Liver (tissue), 9 donors: ENCODE measurements around the gene MSTO1. TPM values are rescaled to one million over a fixed set of nuclear protein-coding genes. Genes with fewer than 3 reads are reported as not detected.
"Not testable (repeated sequence)": the region's sequence is repeated elsewhere in the genome, so short reads cannot be mapped to it uniquely, and the experiment has no call there.

Experiments used
- DNase-seq: peaks from one replicate; pipeline ENCODE4 v3.0.0-alpha.2; 2017; ENCODE audit warnings: low spot score
- H3K27ac ChIP-seq, 2 donors: one replicate each; pipeline ENCODE4 v1.7.0; 2013; ENCODE audit warnings: inconsistent platforms in 2 of 2, low read length in 2 of 2, control low read depth in 1 of 2, low read depth in 1 of 2, mild to moderate bottlenecking in 1 of 2
- H3K27me3 ChIP-seq, 4 donors: one replicate each; pipeline versions ENCODE4 v1.6.1 to v1.7.0; 2013; ENCODE audit warnings: low read length in 3 of 4, inconsistent platforms in 1 of 4, mild to moderate bottlenecking in 1 of 4, moderate library complexity in 1 of 4; ENCODE audit not compliant: control insufficient read depth in 4 of 4, insufficient read depth in 4 of 4
- H3K36me3 ChIP-seq, 4 donors: one replicate each; pipeline versions ENCODE4 v1.6.1 to v1.7.0; 2013; ENCODE audit warnings: low read length in 3 of 4, mild to moderate bottlenecking in 3 of 4, low read depth in 1 of 4, moderate library complexity in 1 of 4; ENCODE audit not compliant: control insufficient read depth in 4 of 4, insufficient read depth in 3 of 4
- H3K4me1 ChIP-seq, 4 donors: one replicate each; pipeline versions ENCODE4 v1.6.1 to v1.7.0; 2013; ENCODE audit warnings: low read length in 3 of 4, mild to moderate bottlenecking in 3 of 4, moderate library complexity in 1 of 4; ENCODE audit not compliant: control insufficient read depth in 4 of 4, insufficient read depth in 4 of 4
- H3K4me3 ChIP-seq, 3 donors: one replicate each; pipeline versions ENCODE4 v1.6.1 to v1.7.0; 2013; ENCODE audit warnings: low read length in 3 of 3, control low read depth in 1 of 3, low read depth in 1 of 3, mild to moderate bottlenecking in 1 of 3
- H3K9ac ChIP-seq, 2 donors: one replicate each; pipeline ENCODE4 v1.7.0; 2013; ENCODE audit warnings: low read length in 2 of 2, mild to moderate bottlenecking in 2 of 2, moderate library complexity in 2 of 2, control low read depth in 1 of 2, low read depth in 1 of 2
- H3K9me3 ChIP-seq, 4 donors: one replicate each; pipeline versions ENCODE4 v1.6.1 to v1.7.0; 2013; ENCODE audit warnings: low read length in 3 of 4; ENCODE audit not compliant: control insufficient read depth in 4 of 4
- ATF3 ChIP-seq: IDR thresholded peaks from 2 replicates; pipeline ENCODE4 v1.6.1; 2016; ENCODE audit warnings: antibody characterized with exemption
- CTCF ChIP-seq: fragments of 150-350 bp; IDR thresholded peaks from 2 replicates; pipeline ENCODE4 v1.5.1; 2017; ENCODE audit warnings: improper control_type of control experiment, low read depth, low read length; ENCODE audit not compliant: missing input control
- FOXA1 ChIP-seq: IDR thresholded peaks from 2 replicates; pipeline ENCODE4 v1.6.1; 2016; ENCODE audit warnings: antibody characterized with exemption
- GABPA ChIP-seq, 2 donors: IDR thresholded peaks in 1 of 2; conservative IDR thresholded peaks in 1 of 2; 2 replicates each; pipeline ENCODE4 v1.6.1; 2016; ENCODE audit warnings: antibody characterized with exemption in 2 of 2, mild to moderate bottlenecking in 1 of 2, moderate library complexity in 1 of 2
- HNF4A ChIP-seq, 2 donors: conservative IDR thresholded peaks; 2 replicates each; pipeline ENCODE4 v1.6.1; 2016; ENCODE audit warnings: antibody characterized with exemption in 2 of 2, mild to moderate bottlenecking in 2 of 2
- HNF4G ChIP-seq: IDR thresholded peaks from 2 replicates; pipeline ENCODE4 v1.6.1; 2016; ENCODE audit warnings: antibody characterized with exemption
- JUND ChIP-seq, 2 donors: IDR thresholded peaks; 2 replicates each; pipeline ENCODE4 v1.6.1; 2016; ENCODE audit warnings: antibody characterized with exemption in 2 of 2
- NR2F2 ChIP-seq: IDR thresholded peaks from 2 replicates; pipeline ENCODE4 v1.6.1; 2016; ENCODE audit warnings: antibody characterized with exemption
- REST ChIP-seq: IDR thresholded peaks from 2 replicates; pipeline ENCODE4 v1.6.1; 2016; ENCODE audit warnings: antibody characterized with exemption, mild to moderate bottlenecking
- RXRA ChIP-seq, 2 donors: IDR thresholded peaks; 2 replicates each; pipeline ENCODE4 v1.6.1; 2017 to 2018; ENCODE audit warnings: antibody characterized with exemption in 2 of 2, mild to moderate bottlenecking in 1 of 2
- SP1 ChIP-seq: IDR thresholded peaks from 2 replicates; pipeline ENCODE4 v1.6.1; 2018; ENCODE audit warnings: antibody characterized with exemption, mild to moderate bottlenecking
- TAF1 ChIP-seq: conservative IDR thresholded peaks from 2 replicates; pipeline ENCODE4 v1.6.1; 2016; ENCODE audit warnings: antibody characterized with exemption, mild to moderate bottlenecking
- ZBTB33 ChIP-seq: IDR thresholded peaks from 2 replicates; pipeline ENCODE4 v1.6.1; 2016; ENCODE audit warnings: antibody characterized with exemption
- WGBS: extraction: QIAGEN DNeasy Blood & Tissue Kit; methylation state at CpG from one replicate; pipeline ENCODE4 v1.1.7; 2013; 5-methylcytosine and 5-hydroxymethylcytosine counted together
- polyA plus RNA-seq, 2 donors: library from polyadenylated mRNA; stranded (reverse) in 1 of 2; unstranded in 1 of 2; fragments of 200-250 nt in 1 of 2; fragments of >200 nt in 1 of 2; fragmentation: Nextera tagmentation in 1 of 2; extraction: Ambion mirVana in 1 of 2; gene quantifications; one replicate each; pipeline versions ENCODE4 v1.2.1 to v1.2.3, GENCODE V29; 2013 to 2015
- total RNA-seq, 2 donors: library from RNA; depleted of rRNA; stranded (reverse); fragments of >200 nt; gene quantifications; one replicate each; pipeline ENCODE4 v1.2.3, GENCODE V29; 2014
- donor health status: healthy.
- donor health status: healthy.
- donor health status: healthy.
- donor health status: healthy.
- donor health status: healthy.

Gene MSTO1
- total and polyA plus RNA-seq, 4 donors = 8.9 to 22.9 (median 18.2) TPM

- Histone ChIP-seq H3K27ac (no peak overlapping the region), H3K4me1 (peaks cover 0 to 22% (median 8%) of the 10 kb centered on the region in 4 donors), H3K9ac (no peak overlapping the region), H3K27me3 (no peaks in the 10 kb centered on the region), H3K4me3 (no peak overlapping the region), H3K9me3 (no peaks in the 10 kb centered on the region), H3K36me3 (no peaks in the 10 kb centered on the region)
- TF ChIP-seq HNF4A (conservative IDR thresholded peaks at IDR 0.05) (no peak), GABPA (IDR thresholded peaks at IDR 0.05 in 1 of 2, conservative IDR thresholded peaks at IDR 0.05 in 1 of 2) (no peak), FOXA1 (no peak), TAF1 (no peak), SP1 (no peak), ZBTB33 (no peak), REST (no peak), CTCF (no peak), ATF3 (no peak), HNF4G (no peak), RXRA (IDR thresholded peaks at IDR 0.05) (no peak), NR2F2 (no peak)
- 55% methylated on average over 2 of the region's 2 CpGs for WGBS
- DNase-seq = no peak
These were observed 12.2 kb downstream of the MSTO1 start for GRCh38 chr1:155622191-155622590.

GRCh38 chr1:155623357-155623756 lies 13.3 kb downstream of the MSTO1 start:
- TF ChIP-seq HNF4G = peak; percentile 75
- peak; percentile 48 to 64 for TF ChIP-seq RXRA (IDR thresholded peaks at IDR 0.05)
- TF ChIP-seq SP1 = peak; percentile 44
- no peak for TF ChIP-seq GABPA (IDR thresholded peaks at IDR 0.05 in 1 of 2, conservative IDR thresholded peaks at IDR 0.05 in 1 of 2)
- peak; percentile 90 to 97 for TF ChIP-seq HNF4A (conservative IDR thresholded peaks at IDR 0.05)
- peak in 1 of 2 donors; percentile 26 for TF ChIP-seq JUND (IDR thresholded peaks at IDR 0.05)
- TF ChIP-seq CTCF = no peak
- Histone ChIP-seq H3K9ac (no peak overlapping the region), H3K27me3 (no peaks in the 10 kb centered on the region), H3K36me3 (no peaks in the 10 kb centered on the region), H3K27ac (no peak overlapping the region), H3K9me3 (no peaks in the 10 kb centered on the region), H3K4me1 (peaks cover 0 to 22% (median 8%) of the 10 kb centered on the region in 4 donors), H3K4me3 (no peak overlapping the region)
- DNase-seq = no peak
- 69% methylated on average over 1 of the region's 1 CpG for WGBS

GRCh38 chr1:155626428-155626827 lies 16.4 kb downstream of the MSTO1 start:
- WGBS = 97% methylated on average over 4 of the region's 7 CpGs
- H3K9me3 ChIP-seq, H3K4me3 ChIP-seq, DNase-seq, H3K36me3 ChIP-seq, H3K27ac ChIP-seq, H3K9ac ChIP-seq, H3K27me3 ChIP-seq: not testable (repeated sequence)
- peaks cover 0 to 22% (median 8%) of the 10 kb centered on the region in 4 donors for H3K4me1 ChIP-seq
